Fibroblast of pulmonary artery (primary cell): ENCODE results near the gene FGFBP2.

Experiments used
- DNase-seq: peaks from one replicate; pipeline ENCODE4 v3.0.0-alpha.2; 2010; ENCODE audit warnings: low read depth
- H3K4me3 ChIP-seq: replicated peaks from 2 replicates; pipeline ENCODE4 v1.5.1; 2011; ENCODE audit warnings: low read depth, mild to moderate bottlenecking, control low read depth, low read length, moderate library complexity
- TF ChIP-seq, protein P1 (sequence below): IDR thresholded peaks from 2 replicates; pipeline ENCODE4 v1.5.1; 2011; ENCODE audit warnings: mild to moderate bottlenecking, control low read depth, low read length, inconsistent platforms; ENCODE audit errors: missing control alignments

The FGFBP2 gene

DNA sequence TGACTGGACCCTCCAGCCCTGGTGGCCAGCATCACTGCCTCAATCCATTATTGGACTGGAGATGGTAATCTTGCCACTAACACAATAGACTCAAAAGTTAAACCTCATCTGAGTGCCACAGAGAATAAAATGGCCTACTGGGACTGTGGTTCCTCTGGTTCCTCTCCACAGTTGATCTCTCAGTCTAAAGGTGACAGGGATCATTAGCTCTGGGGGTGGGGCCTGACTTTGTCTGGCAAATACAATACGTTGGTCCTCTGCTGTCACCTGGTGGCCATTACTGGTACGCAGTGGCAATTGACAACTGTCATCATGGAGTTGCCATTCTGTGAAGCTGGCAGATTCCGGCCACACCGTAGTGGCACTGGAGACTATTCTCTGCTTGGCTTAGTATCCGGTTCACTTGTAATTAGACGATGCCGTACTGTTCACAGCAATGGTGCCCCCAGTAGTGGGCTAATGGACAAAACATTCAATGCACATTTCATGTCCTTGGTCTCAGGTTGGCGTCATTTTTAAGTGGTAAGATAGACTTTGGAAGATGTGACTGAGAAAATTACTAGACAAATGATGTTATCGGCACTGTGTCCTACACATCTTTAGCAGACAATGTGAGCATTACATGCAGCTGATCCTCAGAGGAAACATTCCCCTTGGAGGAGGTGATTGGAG, 6.7 kb downstream of the FGFBP2 start:
- no peak overlapping the region for H3K4me3 ChIP-seq
- TF ChIP-seq, protein P1, sequence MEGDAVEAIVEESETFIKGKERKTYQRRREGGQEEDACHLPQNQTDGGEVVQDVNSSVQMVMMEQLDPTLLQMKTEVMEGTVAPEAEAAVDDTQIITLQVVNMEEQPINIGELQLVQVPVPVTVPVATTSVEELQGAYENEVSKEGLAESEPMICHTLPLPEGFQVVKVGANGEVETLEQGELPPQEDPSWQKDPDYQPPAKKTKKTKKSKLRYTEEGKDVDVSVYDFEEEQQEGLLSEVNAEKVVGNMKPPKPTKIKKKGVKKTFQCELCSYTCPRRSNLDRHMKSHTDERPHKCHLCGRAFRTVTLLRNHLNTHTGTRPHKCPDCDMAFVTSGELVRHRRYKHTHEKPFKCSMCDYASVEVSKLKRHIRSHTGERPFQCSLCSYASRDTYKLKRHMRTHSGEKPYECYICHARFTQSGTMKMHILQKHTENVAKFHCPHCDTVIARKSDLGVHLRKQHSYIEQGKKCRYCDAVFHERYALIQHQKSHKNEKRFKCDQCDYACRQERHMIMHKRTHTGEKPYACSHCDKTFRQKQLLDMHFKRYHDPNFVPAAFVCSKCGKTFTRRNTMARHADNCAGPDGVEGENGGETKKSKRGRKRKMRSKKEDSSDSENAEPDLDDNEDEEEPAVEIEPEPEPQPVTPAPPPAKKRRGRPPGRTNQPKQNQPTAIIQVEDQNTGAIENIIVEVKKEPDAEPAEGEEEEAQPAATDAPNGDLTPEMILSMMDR: peak; percentile 100
- peak; percentile 67 for DNase-seq

DNA sequence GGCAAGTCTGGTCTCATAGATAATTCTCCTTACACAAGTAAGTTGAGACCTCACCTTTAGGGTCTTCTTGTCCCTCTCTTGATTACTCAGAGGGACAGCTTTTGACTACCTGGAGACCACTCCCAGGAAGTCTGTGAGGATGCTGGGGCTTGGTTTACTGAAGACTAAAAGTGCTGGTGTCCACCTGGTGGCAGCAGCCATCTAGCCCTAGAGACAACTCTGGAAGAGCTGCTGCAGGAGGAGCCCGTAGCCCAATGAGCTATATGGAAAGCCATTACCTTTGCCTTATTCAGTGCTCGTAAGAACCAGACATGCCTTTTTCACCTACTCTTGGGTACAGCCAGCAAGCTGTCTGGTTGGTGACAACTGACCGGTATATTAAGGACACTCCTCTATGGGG, 7.3 kb downstream of the FGFBP2 start:
- TF ChIP-seq, protein P1: peak; percentile 33
- peak; percentile 23 for DNase-seq

DNA sequence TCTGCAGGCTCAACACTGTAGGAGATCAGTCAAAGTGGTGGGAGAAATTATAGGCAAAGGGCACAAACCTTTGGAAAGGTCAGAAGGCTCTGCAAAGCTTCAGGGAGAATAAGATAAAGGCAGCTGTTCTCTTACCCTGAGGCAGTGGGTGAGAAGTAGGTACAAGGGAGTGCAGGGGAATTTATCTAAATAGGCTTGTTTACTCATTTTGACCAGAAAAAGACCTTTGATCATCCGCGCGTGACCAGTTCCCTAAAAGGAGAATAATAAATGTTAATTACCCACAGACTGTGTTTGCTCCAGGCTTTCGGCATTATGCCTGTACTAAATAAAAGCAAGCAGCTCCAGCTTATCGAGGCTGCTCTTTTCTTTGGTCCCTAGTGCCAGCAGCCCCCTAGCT, 9.3 kb downstream of the FGFBP2 start:
- no peak for DNase-seq
- H3K4me3 ChIP-seq: no peak overlapping the region
- TF ChIP-seq, protein P1: no peak

More for the DNA sequence above, 7.3 kb downstream of the FGFBP2 start:
- H3K4me3 ChIP-seq: no peak overlapping the region

DNA sequence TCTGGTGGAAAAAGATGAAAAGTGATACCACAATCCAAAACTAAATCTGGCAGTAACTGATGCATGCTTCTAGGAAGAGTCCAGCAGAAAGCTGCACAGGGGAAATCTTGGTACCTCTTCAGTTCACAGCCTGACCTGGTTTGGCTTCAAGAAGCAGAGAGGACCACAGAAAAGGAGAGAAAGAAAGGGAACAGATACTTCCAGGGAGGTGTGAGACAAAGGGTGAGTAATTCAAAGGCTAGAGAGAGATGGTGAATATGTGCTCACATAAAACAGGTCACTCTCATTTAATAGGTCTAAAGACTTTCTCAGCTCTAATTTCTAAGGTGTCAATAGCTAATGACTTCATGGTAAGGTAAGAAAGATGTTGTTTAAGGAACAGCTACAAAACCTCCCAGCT, 11.2 kb downstream of the FGFBP2 start:
- H3K4me3 ChIP-seq: no peak overlapping the region
- TF ChIP-seq, protein P1: no peak
- DNase-seq: no peak

DNA sequence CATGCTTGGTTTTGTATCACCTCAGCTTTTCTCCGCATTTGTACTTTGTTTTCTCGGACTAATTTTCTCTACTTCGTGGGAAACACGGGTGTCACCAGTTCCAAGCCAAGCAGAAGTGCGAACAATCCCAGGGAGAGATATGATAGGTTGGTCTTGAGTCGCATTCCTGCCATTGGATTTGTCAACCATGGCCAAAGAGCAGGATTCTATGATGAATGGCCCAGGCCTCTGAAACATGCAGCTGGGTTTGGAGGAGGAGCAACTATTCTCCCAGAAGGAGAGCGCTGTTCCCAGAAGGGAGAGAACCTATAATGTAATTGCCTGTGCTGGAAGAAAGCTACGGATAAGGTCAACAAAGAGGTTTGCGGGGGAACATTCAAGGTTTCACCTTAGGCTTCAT, 14.1 kb downstream of the FGFBP2 start:
- H3K4me3 ChIP-seq: no peak overlapping the region
- DNase-seq: no peak
- TF ChIP-seq, protein P1: no peak

DNA sequence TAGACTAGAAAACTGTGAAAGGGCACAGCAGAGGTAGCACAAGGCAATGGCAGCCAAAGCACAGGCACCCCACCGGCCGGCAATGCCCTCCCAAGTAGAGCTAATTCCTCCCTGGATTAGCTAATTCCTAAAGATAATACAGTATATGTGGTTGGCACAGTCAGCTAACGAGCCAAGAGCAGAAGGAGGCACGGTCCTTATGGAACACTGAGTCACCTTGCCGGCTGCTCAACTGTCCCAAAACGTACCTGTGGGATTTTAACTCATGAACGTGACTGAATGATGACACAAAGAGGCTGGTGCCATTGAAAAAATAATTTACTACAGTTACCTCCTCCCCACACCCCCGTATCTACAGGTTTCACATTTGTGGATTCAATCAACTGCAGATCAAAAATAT, 15.3 kb downstream of the FGFBP2 start:
- H3K4me3 ChIP-seq: no peak overlapping the region
- DNase-seq: no peak
- TF ChIP-seq, protein P1: no peak

DNA sequence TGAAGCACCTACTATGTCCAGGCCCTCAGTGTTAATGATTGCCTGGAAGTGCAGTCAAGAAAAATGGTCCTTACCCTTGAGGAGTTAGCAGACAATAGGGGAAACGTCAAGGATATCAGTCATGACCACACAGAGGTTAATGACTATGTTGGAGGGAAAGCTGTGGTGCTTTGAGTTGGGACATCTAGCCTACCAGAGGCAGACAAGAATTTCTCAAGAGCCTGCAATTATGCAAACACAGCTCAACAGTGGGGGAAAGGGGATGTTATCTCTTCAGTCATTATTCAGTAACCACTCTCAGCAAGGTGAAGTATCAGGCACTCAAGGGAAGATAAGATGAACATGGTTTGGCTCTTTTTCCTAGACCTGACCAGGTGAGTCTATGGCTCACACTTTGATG, 17.5 kb downstream of the FGFBP2 start:
- DNase-seq: no peak
- TF ChIP-seq, protein P1: no peak
- no peak overlapping the region for H3K4me3 ChIP-seq
